IMR-90 (cell line): ENCODE results near the gene ATG9B. TPM values are rescaled to one million over a fixed set of nuclear protein-coding genes. Genes with fewer than 3 reads are reported as not detected.
A peak's percentile ranks its signal among the peaks of the same experiment; 100 is the strongest.

Source experiments
- ATAC-seq: fragments of 200-7000 bp; cut with Tn5 transposase; 2 replicates; pipeline ENCODE4 v1.9.1; 2020; ENCODE audit warnings: low read depth, mild to moderate bottlenecking, moderate library complexity
- BruUV-seq: library from RNA; stranded (reverse); fragments of 400-500 nt; replicated peaks from 2 replicates; lab custom pipeline; 2021; lab: Mats Ljungman, UMichigan
- CTCF ChIA-PET: fragments of 300-600 bp; formaldehyde crosslinking; extraction: SDS; loops from one replicate; lab custom pipeline; 2021; ENCODE audit warnings: antibody characterized with exemption; lab: Yijun Ruan, JAX
- POLR2A ChIA-PET: fragments of 300-600 bp; sonication (Branson Sonifier 250); formaldehyde crosslinking; loops from one replicate; lab custom pipeline; 2022; ENCODE audit warnings: antibody characterized with exemption; ENCODE audit not compliant: unreplicated experiment; lab: Charles Lee
- DNase-seq: peaks from one replicate; pipeline ENCODE4 v3.0.0; 2013
- H2AFZ ChIP-seq: replicated peaks from 2 replicates; pipeline ENCODE3; 2013; ENCODE audit warnings: low read length, mild to moderate bottlenecking; ENCODE audit not compliant: poor library complexity
- H2AK5ac ChIP-seq: 2 replicates; pipeline ENCODE4 v1.6.1; 2013; ENCODE audit warnings: low read depth, low read length, inconsistent platforms
- H2AK9ac ChIP-seq: replicated peaks from 2 replicates; pipeline ENCODE3; 2013; ENCODE audit warnings: mild to moderate bottlenecking, low read depth, low read length, moderate library complexity; ENCODE audit not compliant: poor library complexity
- H2BK120ac ChIP-seq: 2 replicates; pipeline ENCODE4 v1.6.1; 2013; ENCODE audit warnings: low read depth, low read length, inconsistent platforms
- H2BK15ac ChIP-seq: 3 replicates; pipeline ENCODE4 v1.6.1; 2013; ENCODE audit warnings: low read depth, low read length, inconsistent platforms
- H2BK20ac ChIP-seq: 2 replicates; pipeline ENCODE4 v1.6.1; 2013; ENCODE audit warnings: low read depth, mild to moderate bottlenecking, inconsistent platforms, low read length, moderate library complexity
- H2BK5ac ChIP-seq: 2 replicates; pipeline ENCODE4 v1.6.1; 2013; ENCODE audit warnings: mild to moderate bottlenecking, low read depth, low read length, inconsistent platforms; ENCODE audit not compliant: poor library complexity, severe bottlenecking
- H3K14ac ChIP-seq: replicated peaks from 2 replicates; pipeline ENCODE4 v1.6.1; 2013; ENCODE audit warnings: low read depth, low read length, inconsistent platforms
- H3K18ac ChIP-seq: 2 replicates; pipeline ENCODE4 v1.6.1; 2013; ENCODE audit warnings: low read depth, low read length, control low read depth
- H3K23ac ChIP-seq: 2 replicates; pipeline ENCODE4 v1.6.1; 2013; ENCODE audit warnings: low read depth, low read length, inconsistent platforms
- H3K27ac ChIP-seq: 2 replicates; pipeline ENCODE4 v1.5.1; 2013; ENCODE audit warnings: mild to moderate bottlenecking, control low read depth, low read length; ENCODE audit not compliant: insufficient read depth
- H3K27me3 ChIP-seq: 2 replicates; pipeline ENCODE4 v1.6.1; 2013; ENCODE audit warnings: low read length; ENCODE audit not compliant: control insufficient read depth, insufficient read depth
- H3K36me3 ChIP-seq: 2 replicates; pipeline ENCODE4 v1.6.1; 2013; ENCODE audit warnings: low read length, mixed read lengths; ENCODE audit not compliant: control insufficient read depth, insufficient read depth
- H3K4ac ChIP-seq: 2 replicates; pipeline ENCODE4 v1.6.1; 2013; ENCODE audit warnings: low read depth, low read length, inconsistent platforms
- H3K4me1 ChIP-seq: 2 replicates; pipeline ENCODE4 v1.6.1; 2013; ENCODE audit warnings: low read length, mixed read lengths; ENCODE audit not compliant: control insufficient read depth, insufficient read depth
- H3K4me2 ChIP-seq: 2 replicates; pipeline ENCODE4 v1.6.1; 2013; ENCODE audit warnings: low read depth, mild to moderate bottlenecking, control low read depth, low read length, moderate library complexity
- H3K4me3 ChIP-seq: 2 replicates; pipeline ENCODE4 v1.5.1; 2013; ENCODE audit warnings: low read depth, mild to moderate bottlenecking, control low read depth, low read length, moderate library complexity; ENCODE audit not compliant: insufficient read depth
- H3K56ac ChIP-seq: 2 replicates; pipeline ENCODE4 v1.6.1; 2013; ENCODE audit warnings: low read length, inconsistent platforms; ENCODE audit not compliant: insufficient read depth; ENCODE audit errors: extremely low read depth
- H3K79me1 ChIP-seq, 2 experiments: 2 replicates each; pipeline ENCODE4 v1.6.1; 2013; ENCODE audit warnings: low read length in 2 of 2, inconsistent platforms in 1 of 2, low read depth in 1 of 2
- H3K9ac ChIP-seq: 2 replicates; pipeline ENCODE4 v1.6.1; 2013; ENCODE audit warnings: low read depth, low read length, control low read depth
- H3K9me1 ChIP-seq: 2 replicates; pipeline ENCODE4 v1.6.1; 2013; ENCODE audit warnings: low read length, inconsistent platforms; ENCODE audit not compliant: insufficient read depth
- H3K9me3 ChIP-seq: 2 replicates; pipeline ENCODE4 v1.6.1; 2013; ENCODE audit warnings: low read length; ENCODE audit not compliant: control insufficient read depth, insufficient read depth
- H4K20me1 ChIP-seq: 2 replicates; pipeline ENCODE4 v1.6.1; 2013; ENCODE audit warnings: low read length, inconsistent platforms; ENCODE audit not compliant: insufficient read depth
- H4K5ac ChIP-seq: 2 replicates; pipeline ENCODE4 v1.6.1; 2013; ENCODE audit warnings: mild to moderate bottlenecking, low read depth, low read length, control low read depth
- H4K8ac ChIP-seq, 2 experiments: 2 replicates each; pipeline ENCODE4 v1.6.1; 2013; ENCODE audit warnings: low read depth in 2 of 2, low read length in 2 of 2, control low read depth in 1 of 2, inconsistent platforms in 1 of 2
- H4K91ac ChIP-seq: 2 replicates; pipeline ENCODE4 v1.6.1; 2013; ENCODE audit warnings: low read depth, low read length, inconsistent platforms; ENCODE audit not compliant: insufficient read depth
- CEBPB ChIP-seq: IDR thresholded peaks from 2 replicates; pipeline ENCODE4 v1.6.1; 2012; ENCODE audit warnings: low read depth, low read length, improper control_type of control experiment
- FOS ChIP-seq: fragments of 150-350 bp; IDR thresholded peaks from 2 replicates; pipeline ENCODE4 v1.6.1; 2016; ENCODE audit warnings: low read depth, low read length
- MAZ ChIP-seq: IDR thresholded peaks from 2 replicates; pipeline ENCODE4 v1.6.1; 2012; ENCODE audit warnings: low read depth, mild to moderate bottlenecking, low read length, improper control_type of control experiment, moderate library complexity, borderline replicate concordance
- NFE2L2 ChIP-seq: fragments of 150-350 bp; IDR thresholded peaks from 2 replicates; pipeline ENCODE4 v1.6.1; 2016; ENCODE audit warnings: low read depth, mild to moderate bottlenecking, low read length
- POLR2A ChIP-seq: IDR thresholded peaks from 2 replicates; pipeline ENCODE4 v1.6.1; 2012; ENCODE audit warnings: mild to moderate bottlenecking, low read depth, low read length
- RCOR1 ChIP-seq: IDR thresholded peaks from 2 replicates; pipeline ENCODE4 v1.6.1; 2012; ENCODE audit warnings: mild to moderate bottlenecking, low read length, improper control_type of control experiment; ENCODE audit not compliant: insufficient replicate concordance
- WGBS, 2 experiments: methylation state at CpG; one replicate each; pipeline versions ENCODE4 v1.1.5 to v1.1.7; 2013; ENCODE audit warnings: missing lambda C conversion rate in 2 of 2; ENCODE audit not compliant: insufficient read length in 1 of 2; ENCODE audit errors: extremely low coverage in 2 of 2; 5-methylcytosine and 5-hydroxymethylcytosine counted together
- dilution Hi-C: fragments of 300-500 bp; cut with HindIII; formaldehyde crosslinking; loops from one replicate; pipeline ENCODE4 v1.14.3; 2018; ENCODE audit warnings: low sequenced_read_pairs; ENCODE audit not compliant: unreplicated experiment
- in situ Hi-C: fragments of 300-500 bp; cut with MboI; formaldehyde crosslinking; loops from 3 replicates; pipeline ENCODE4 v1.14.3; 2019; ENCODE audit warnings: low sequenced_read_pairs, inconsistent platforms, mixed read lengths
- intact Hi-C: fragments of 100-400 bp; cut with micrococcal nuclease; formaldehyde crosslinking; loops from 2 replicates; pipeline ENCODE4 v1.10.0; 2022
- polyA plus RNA-seq, 3 experiments: library from polyadenylated mRNA; depleted of rRNA; stranded (reverse); fragments of >200 nt; gene quantifications; 2 replicates each; pipeline ENCODE4 v1.2.3, GENCODE V29; 2012; ENCODE audit warnings: low replicate concordance in 1 of 3
- total RNA-seq: library from RNA; depleted of rRNA; stranded (reverse); fragments of >200 nt; gene quantifications from 2 replicates; pipeline ENCODE4 v1.2.3, GENCODE V29; 2012
- TF ChIP-seq, protein P1 (sequence below): conservative IDR thresholded peaks from 2 replicates; pipeline ENCODE4 v1.5.1; 2012; ENCODE audit warnings: mild to moderate bottlenecking, low read depth, low read length, improper control_type of control experiment

ATG9B gene
- total and polyA plus RNA-seq, 2 of the 4 experiments (the other 2 are of a cell fraction): 0.18 to 0.91 TPM

DNA sequence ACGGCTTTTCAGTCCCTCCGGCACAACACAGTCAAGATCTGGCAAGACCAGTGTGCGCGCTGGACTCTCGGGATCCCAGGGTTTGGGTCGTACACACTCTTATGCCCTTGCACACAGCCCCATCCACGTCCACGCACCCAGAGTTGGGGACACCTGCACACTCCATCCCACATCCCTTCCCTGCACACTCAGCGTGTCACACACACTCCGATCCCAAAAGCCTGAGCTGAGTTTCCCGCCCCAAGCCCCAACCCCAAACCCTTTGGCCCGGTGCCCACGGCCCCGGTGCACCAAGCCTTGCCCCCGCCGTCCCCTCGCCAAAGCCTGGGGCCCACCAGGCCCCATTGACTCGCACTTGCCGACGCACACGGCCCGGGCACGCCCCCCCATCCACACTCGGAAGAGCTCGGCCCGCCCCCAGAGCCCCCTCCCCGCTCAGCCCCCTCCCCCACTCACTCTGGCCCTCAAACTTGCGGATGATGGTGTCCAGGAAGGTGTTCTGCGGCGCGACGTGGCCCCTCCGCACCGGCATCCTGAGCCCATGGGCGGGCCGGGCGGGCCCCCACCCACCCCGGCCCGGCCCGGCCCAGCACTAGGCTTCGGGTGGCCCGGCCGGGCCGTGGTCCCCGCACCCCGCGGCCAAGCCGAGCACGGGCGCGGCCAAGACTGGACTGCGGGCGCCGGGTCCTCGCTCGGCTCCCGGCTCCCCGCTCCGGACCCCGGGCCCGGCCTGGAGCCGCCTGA lies 46.7 kb downstream of the ATG9B start:
- TF ChIP-seq NFE2L2 (no peak), FOS (no peak), MAZ (no peak), CEBPB (no peak), RCOR1 (no peak), POLR2A (no peak)
- TF ChIP-seq, protein P1, sequence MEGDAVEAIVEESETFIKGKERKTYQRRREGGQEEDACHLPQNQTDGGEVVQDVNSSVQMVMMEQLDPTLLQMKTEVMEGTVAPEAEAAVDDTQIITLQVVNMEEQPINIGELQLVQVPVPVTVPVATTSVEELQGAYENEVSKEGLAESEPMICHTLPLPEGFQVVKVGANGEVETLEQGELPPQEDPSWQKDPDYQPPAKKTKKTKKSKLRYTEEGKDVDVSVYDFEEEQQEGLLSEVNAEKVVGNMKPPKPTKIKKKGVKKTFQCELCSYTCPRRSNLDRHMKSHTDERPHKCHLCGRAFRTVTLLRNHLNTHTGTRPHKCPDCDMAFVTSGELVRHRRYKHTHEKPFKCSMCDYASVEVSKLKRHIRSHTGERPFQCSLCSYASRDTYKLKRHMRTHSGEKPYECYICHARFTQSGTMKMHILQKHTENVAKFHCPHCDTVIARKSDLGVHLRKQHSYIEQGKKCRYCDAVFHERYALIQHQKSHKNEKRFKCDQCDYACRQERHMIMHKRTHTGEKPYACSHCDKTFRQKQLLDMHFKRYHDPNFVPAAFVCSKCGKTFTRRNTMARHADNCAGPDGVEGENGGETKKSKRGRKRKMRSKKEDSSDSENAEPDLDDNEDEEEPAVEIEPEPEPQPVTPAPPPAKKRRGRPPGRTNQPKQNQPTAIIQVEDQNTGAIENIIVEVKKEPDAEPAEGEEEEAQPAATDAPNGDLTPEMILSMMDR: no peak
- no peak overlapping the region for H3K4ac ChIP-seq
- no peaks in the 10 kb centered on the region for H3K9me3 ChIP-seq
- no peaks in the 10 kb centered on the region for H3K79me1 ChIP-seq
- in situ Hi-C loops: loop anchor here (25.0 kb wide), 1 partner anchor 565 kb away; a partner anchor contains a TSS
- no peak overlapping the region for H4K91ac ChIP-seq
- intact Hi-C loops: loop anchor here (2.0 kb wide), 1 partner anchor 79 kb away; no protein-coding TSS in a partner anchor
- H3K27ac ChIP-seq: no peak overlapping the region
- H4K20me1 ChIP-seq: no peaks in the 10 kb centered on the region; the same call in 1 of the 2 replicates
- H2AK9ac ChIP-seq: no peak overlapping the region
- DNase-seq: no peak
- no peak overlapping the region for H2BK20ac ChIP-seq
- dilution Hi-C loops: no loop called here
- H3K9ac ChIP-seq: peak overlapping the region; percentile 6; the same call in 1 of the 2 replicates
- peak; percentile 3 for ATAC-seq
- H2BK5ac ChIP-seq: no peak overlapping the region
- no peak overlapping the region for H4K8ac ChIP-seq
- CTCF ChIA-PET: interaction anchor here (0.8 kb wide), 1 partner anchor 15 kb away, joined by 3 read pairs; no protein-coding TSS in a partner anchor
- POLR2A ChIA-PET: no interaction called here
- no peak overlapping the region for H4K5ac ChIP-seq
- H3K36me3 ChIP-seq: no peaks in the 10 kb centered on the region
- no peaks in the 10 kb centered on the region for H3K9me1 ChIP-seq
- no TSS peak for BruUV-seq
- peaks cover 16% of the 10 kb centered on the region; the same call in 1 of the 2 replicates for H3K4me1 ChIP-seq
- H3K4me2 ChIP-seq: peak overlapping the region; percentile 14; the same call in 1 of the 2 replicates
- no peak overlapping the region for H3K14ac ChIP-seq
- H3K27me3 ChIP-seq: peaks cover 57% of the 10 kb centered on the region
- H3K56ac ChIP-seq: no peak overlapping the region
- WGBS, 2 experiments: 12% methylated on average over 22 of the region's 62 CpGs; no CpG with 5 or more reads in 1 of the 2 experiments
- no peak overlapping the region for H3K23ac ChIP-seq
- no peak overlapping the region for H2BK120ac ChIP-seq
- H2AFZ ChIP-seq: no peak overlapping the region
- H2AK5ac ChIP-seq: no peak overlapping the region
- peak overlapping the region; percentile 11; the same call in 1 of the 2 replicates for H3K4me3 ChIP-seq
- no peak overlapping the region for H3K18ac ChIP-seq
- no peak overlapping the region for H2BK15ac ChIP-seq
